Heart left ventricle (tissue), 16 donors: ENCODE results near the gene PCNX4. TPM values are rescaled to one million over a fixed set of nuclear protein-coding genes. Genes with fewer than 3 reads are reported as not detected.
A peak's percentile ranks its signal among the peaks of the same experiment; 100 is the strongest.

ENCODE experiments used
- ATAC-seq, 4 donors: fragments of 200-7000 bp; cut with Tn5 transposase; one replicate each; pipeline ENCODE4 v1.9.1; 2020 to 2022; ENCODE audit warnings: moderate library complexity in 4 of 4, mild to moderate bottlenecking in 3 of 4, moderate number of reproducible peaks in 1 of 4
- DNase-seq, 5 donors: peaks; one replicate each; pipeline ENCODE4 v3.0.0-alpha.2; 2020
- H3K27ac ChIP-seq, 12 donors: fragments of 200-600 bp; sonication (generic) in 4 of 12; one replicate each; pipeline versions ENCODE4 v1.5.0 to v1.8.0; 2016 to 2022; ENCODE audit warnings: mild to moderate bottlenecking in 2 of 12
- H3K27me3 ChIP-seq, 9 donors: fragments of 200-600 bp; sonication (generic) in 2 of 9; one replicate each; pipeline versions ENCODE4 v1.5.1 to v1.8.0; 2016 to 2022; ENCODE audit warnings: mild to moderate bottlenecking in 3 of 9
- H3K36me3 ChIP-seq, 9 donors: fragments of 200-600 bp; sonication (generic) in 2 of 9; one replicate each; pipeline versions ENCODE4 v1.5.0 to v1.8.0; 2018 to 2022; ENCODE audit warnings: mild to moderate bottlenecking in 2 of 9
- H3K4me1 ChIP-seq, 12 donors: fragments of 200-600 bp; sonication (generic) in 4 of 12; one replicate each; pipeline versions ENCODE4 v1.5.0 to v1.8.0; 2016 to 2022; ENCODE audit warnings: mild to moderate bottlenecking in 3 of 12
- H3K4me3 ChIP-seq, 12 donors: fragments of 200-600 bp; sonication (generic) in 4 of 12; one replicate each; pipeline versions ENCODE4 v1.5.0 to v1.8.0; 2017 to 2022; ENCODE audit warnings: mild to moderate bottlenecking in 9 of 12, moderate library complexity in 4 of 12
- H3K9me3 ChIP-seq, 12 donors: fragments of 200-600 bp; sonication (generic) in 4 of 12; one replicate each; pipeline versions ENCODE4 v1.5.0 to v1.8.0; 2016 to 2022; ENCODE audit warnings: mild to moderate bottlenecking in 1 of 12
- POLR2A ChIP-seq, 2 donors: fragments of 450-650 bp; IDR thresholded peaks; one replicate each; pipeline ENCODE4 v1.6.1; 2017; ENCODE audit warnings: antibody characterized with exemption in 2 of 2, mild to moderate bottlenecking in 2 of 2, moderate library complexity in 2 of 2
- WGBS, 4 donors: extraction: QIAGEN DNeasy Blood & Tissue Kit in 2 of 4; methylation state at CpG; one replicate each; pipeline versions ENCODE4 v1.1.5 to v1.1.7; 2013 to 2018; 5-methylcytosine and 5-hydroxymethylcytosine counted together
- intact Hi-C, 10 donors: fragments of 100-400 bp; cut with DNase I; formaldehyde crosslinking; loops; one replicate each; pipeline versions ENCODE4 v1.11.1 to v1.14.2; 2022
- polyA plus RNA-seq, 2 donors: library from polyadenylated mRNA; stranded (reverse); fragments of 200-250 nt; gene quantifications; one replicate each; pipeline ENCODE4 v1.2.3, GENCODE V29; 2013
- total RNA-seq, 9 donors: library from RNA; depleted of rRNA in 2 of 9; stranded (reverse); fragments of >200 nt in 2 of 9; fragmentation: NEBNext Ultra II Directional in 3 of 9; extraction: Animal tissue kit (Norgen Biotek cat#: 25700) in 3 of 9; gene quantifications; one replicate each; pipeline versions ENCODE4 v1.1.0 to v1.2.4, GENCODE V29; 2016 to 2023
- TF ChIP-seq, protein P1 (sequence below), 12 donors: fragments of 200-600 bp; sonication (generic) in 4 of 12; IDR thresholded peaks; one replicate each; pipeline versions ENCODE4 v1.5.0 to v1.8.0; 2018 to 2022; ENCODE audit warnings: antibody characterized with exemption in 12 of 12, mild to moderate bottlenecking in 5 of 12
- donor health status: ischemic (EF 13 %, LVEDD 7.1; RV severe dilation, severe dysfunction).
- donor health status: healthy with polysubstance abuse.
- donor health status: DM: no; HTN: yes; CAD: no.
- donor health status: DM: no; HTN: no; CAD: no.
- donor health status: ischemic (EF 25% LVEDD 6.9; RV normal size, moderate dysfunction).
- donor health status: ischemic (EF 25% LVEDD 5.7; RV mildly dilated, moderate dysfunction).
- donor health status: healthy.
- donor health status: DM: yes; HTN: yes; CAD: no.
- donor health status: ischemic (EF 35%, LVEDD 5.7; RV mildly dilated, moderate dysfunction).
- donor health status: nonischemic (EF 11% LVEDD 7.7; RV severe dilation, severe dysfunction).
- donor health status: DM: yes; HTN: yes; CAD: no.
- donor health status: PGD.
- donor health status: ischemic (EF 29% LVEDD 5.4; RV normal size, mild dysfunction).
- donor health status: nonischemic (EF 23%, LVEDD 6.1; RV moderate dilation, normal function).

Gene PCNX4
- total and polyA plus RNA-seq, 11 donors, result 19.7 to 56.2 (median 32.4) TPM

DNA sequence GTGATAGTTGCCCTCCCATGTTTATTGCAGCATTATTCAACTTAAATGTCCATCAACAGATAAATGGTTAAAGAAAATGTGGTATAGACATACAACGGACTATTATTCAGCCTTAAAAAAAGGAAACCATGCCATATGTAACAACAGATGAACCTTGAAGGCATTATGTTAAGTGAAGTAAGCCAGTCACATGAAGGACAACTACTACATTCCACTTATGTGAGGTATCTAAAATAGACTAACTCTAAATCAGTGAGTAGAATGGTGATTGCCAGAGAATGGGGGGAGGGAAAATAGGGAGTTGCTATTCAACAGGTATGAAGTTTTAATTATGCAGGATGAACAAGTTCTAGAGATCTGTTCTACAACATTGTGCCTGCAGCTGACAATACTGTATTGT, 10.1 kb downstream of the PCNX4 start:
- H3K4me1 ChIP-seq, result peaks cover 0 to 61% (median 34%) of the 10 kb centered on the region in 12 donors
- no peak for TF ChIP-seq POLR2A (IDR thresholded peaks at IDR 0.05)
- ATAC-seq (peak in 3 of 4 donors; percentile 47 to 73 (median 63)), DNase-seq (no peak)
- peaks cover 0 to 12% (median 0%) of the 10 kb centered on the region in 9 donors for H3K36me3 ChIP-seq
- intact Hi-C loops, result loop anchor here in 1 of 10 donors (10.0 kb wide), 1 partner anchor 53 kb away; no protein-coding TSS in a partner anchor
- no peak overlapping the region for H3K4me3 ChIP-seq
- H3K9me3 ChIP-seq, result no peaks in the 10 kb centered on the region
- WGBS, 4 donors, result 53 to 63% (median 58%) methylated on average over 1 of the region's 1 CpG
- no peaks in the 10 kb centered on the region for H3K27me3 ChIP-seq
- peak overlapping the region in 5 of 12 donors; percentile 7 to 39 (median 19) for H3K27ac ChIP-seq

DNA sequence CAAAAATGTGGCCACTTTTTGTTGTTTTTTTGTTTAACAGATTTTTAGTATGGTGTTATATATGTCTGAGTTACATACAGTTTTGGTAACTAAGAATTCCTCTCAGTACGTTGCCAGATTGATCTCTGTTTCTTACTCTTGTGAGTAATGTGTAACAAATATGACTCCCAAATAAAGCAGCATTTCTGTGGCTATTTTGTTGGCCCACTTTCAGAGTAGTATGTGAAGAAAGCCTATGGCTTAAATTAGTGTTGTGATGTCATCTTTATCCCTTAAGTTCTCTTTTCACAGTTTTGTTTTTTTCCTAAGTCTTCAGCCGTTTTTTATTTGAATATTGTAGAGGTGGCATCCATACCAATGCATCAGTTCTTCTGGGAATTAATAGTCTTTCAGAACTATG, 10.7 kb downstream of the PCNX4 start:
- Histone ChIP-seq H3K4me3 (no peak overlapping the region), H3K36me3 (peaks cover 0 to 11% (median 0%) of the 10 kb centered on the region in 9 donors), H3K27me3 (no peaks in the 10 kb centered on the region), H3K4me1 (peaks cover 0 to 59% (median 36%) of the 10 kb centered on the region in 12 donors), H3K27ac (peak overlapping the region in 4 of 12 donors; percentile 18 to 34 (median 29)), H3K9me3 (no peaks in the 10 kb centered on the region)
- ATAC-seq (no peak), DNase-seq (no peak)
- intact Hi-C loops, result loop anchor here in 1 of 10 donors (10.0 kb wide), 1 partner anchor 52 kb away; no protein-coding TSS in a partner anchor
- WGBS, 4 donors, result 29 to 38% (median 35%) methylated on average over 2 of the region's 2 CpGs
- TF ChIP-seq POLR2A (IDR thresholded peaks at IDR 0.05), result no peak
- TF ChIP-seq, protein P1, sequence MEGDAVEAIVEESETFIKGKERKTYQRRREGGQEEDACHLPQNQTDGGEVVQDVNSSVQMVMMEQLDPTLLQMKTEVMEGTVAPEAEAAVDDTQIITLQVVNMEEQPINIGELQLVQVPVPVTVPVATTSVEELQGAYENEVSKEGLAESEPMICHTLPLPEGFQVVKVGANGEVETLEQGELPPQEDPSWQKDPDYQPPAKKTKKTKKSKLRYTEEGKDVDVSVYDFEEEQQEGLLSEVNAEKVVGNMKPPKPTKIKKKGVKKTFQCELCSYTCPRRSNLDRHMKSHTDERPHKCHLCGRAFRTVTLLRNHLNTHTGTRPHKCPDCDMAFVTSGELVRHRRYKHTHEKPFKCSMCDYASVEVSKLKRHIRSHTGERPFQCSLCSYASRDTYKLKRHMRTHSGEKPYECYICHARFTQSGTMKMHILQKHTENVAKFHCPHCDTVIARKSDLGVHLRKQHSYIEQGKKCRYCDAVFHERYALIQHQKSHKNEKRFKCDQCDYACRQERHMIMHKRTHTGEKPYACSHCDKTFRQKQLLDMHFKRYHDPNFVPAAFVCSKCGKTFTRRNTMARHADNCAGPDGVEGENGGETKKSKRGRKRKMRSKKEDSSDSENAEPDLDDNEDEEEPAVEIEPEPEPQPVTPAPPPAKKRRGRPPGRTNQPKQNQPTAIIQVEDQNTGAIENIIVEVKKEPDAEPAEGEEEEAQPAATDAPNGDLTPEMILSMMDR (IDR thresholded peaks at IDR 0.05), result no peak

DNA sequence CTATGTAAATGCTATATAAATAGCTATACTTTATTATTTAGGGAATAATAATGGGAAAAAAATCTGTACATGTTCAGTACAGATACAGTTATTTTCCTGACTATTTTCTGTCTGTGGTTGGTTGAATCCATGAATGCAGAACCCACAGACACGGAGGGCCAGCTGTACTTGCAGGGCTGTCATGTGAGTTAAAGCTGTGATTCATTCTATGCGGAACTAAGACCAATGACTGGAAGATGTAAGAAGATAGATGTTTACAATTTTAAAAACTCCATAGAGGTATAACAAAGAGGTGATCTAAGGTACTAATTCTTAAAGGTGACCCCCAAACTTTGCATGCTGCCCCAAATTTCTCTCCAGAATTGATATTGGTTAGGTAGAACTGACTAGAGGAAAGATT, 14.6 kb downstream of the PCNX4 start:
- H3K9me3 ChIP-seq, result no peaks in the 10 kb centered on the region
- H3K27me3 ChIP-seq, result no peaks in the 10 kb centered on the region
- peak in 3 of 4 donors; percentile 68 to 75 (median 74) for ATAC-seq
- DNase-seq, result peak in 1 of 5 donors; percentile 16
- H3K27ac ChIP-seq, result peak overlapping the region in 3 of 12 donors; percentile 3 to 50 (median 28)
- peaks cover 0 to 18% (median 14%) of the 10 kb centered on the region in 9 donors for H3K36me3 ChIP-seq
- TF ChIP-seq, protein P1 (IDR thresholded peaks at IDR 0.05), result no peak
- TF ChIP-seq POLR2A (IDR thresholded peaks at IDR 0.05), result no peak
- H3K4me1 ChIP-seq, result peaks cover 0 to 51% (median 30%) of the 10 kb centered on the region in 12 donors
- no peak overlapping the region for H3K4me3 ChIP-seq
- intact Hi-C loops, result loop anchor here in 3 of 10 donors (5.0 to 10.0 kb wide), 3 partner anchors 46 to 51 kb away; no protein-coding TSS in a partner anchor
- WGBS, 4 donors, result 30 to 41% (median 37%) methylated on average over 2 of the region's 2 CpGs

DNA sequence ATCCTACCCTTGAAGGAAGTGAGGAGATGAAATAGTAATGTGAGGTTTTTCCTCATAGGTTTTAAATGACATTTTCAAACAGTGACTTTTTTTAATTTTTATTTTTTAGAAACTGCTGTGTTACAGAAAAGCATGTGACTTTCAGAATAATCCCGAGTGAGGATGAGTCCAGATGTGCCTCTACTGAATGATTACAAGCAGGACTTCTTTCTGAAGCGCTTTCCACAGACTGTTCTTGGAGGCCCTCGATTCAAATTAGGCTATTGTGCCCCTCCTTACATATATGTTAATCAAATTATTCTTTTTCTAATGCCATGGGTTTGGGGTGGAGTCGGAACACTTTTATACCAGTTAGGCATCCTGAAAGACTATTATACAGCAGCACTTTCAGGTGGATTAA, 15.8 kb downstream of the PCNX4 start:
- Histone ChIP-seq H3K4me3 (no peak overlapping the region), H3K9me3 (no peaks in the 10 kb centered on the region), H3K27me3 (no peaks in the 10 kb centered on the region), H3K27ac (peak overlapping the region in 1 of 12 donors; percentile 50), H3K4me1 (peaks cover 0 to 44% (median 21%) of the 10 kb centered on the region in 12 donors), H3K36me3 (peaks cover 0 to 18% (median 14%) of the 10 kb centered on the region in 9 donors)
- ATAC-seq (no peak), DNase-seq (no peak)
- 79 to 85% (median 80%) methylated on average over 4 of the region's 4 CpGs for WGBS, 4 donors
- TF ChIP-seq, protein P1 (IDR thresholded peaks at IDR 0.05), result no peak
- TF ChIP-seq POLR2A (IDR thresholded peaks at IDR 0.05), result no peak
- intact Hi-C loops, result loop anchor here in 3 of 10 donors (5.0 to 10.0 kb wide), 3 partner anchors 45 to 50 kb away; no protein-coding TSS in a partner anchor
